GOT3 (cell line): ENCODE results near the gene RFX8.
"Not testable (repeated sequence)": the region's sequence is repeated elsewhere in the genome, so short reads cannot be mapped to it uniquely, and the experiment has no call there.

ENCODE experiments used
- DNase-seq: peaks from one replicate; lab custom pipeline; 2025; ENCODE audit warnings: mixed read lengths; lab: John Stamatoyannopoulos, UW

The RFX8 gene

GRCh38 chr2:101440127-101440738 is 34.7 kb downstream of the RFX8 start:
- no peak for DNase-seq

DNA sequence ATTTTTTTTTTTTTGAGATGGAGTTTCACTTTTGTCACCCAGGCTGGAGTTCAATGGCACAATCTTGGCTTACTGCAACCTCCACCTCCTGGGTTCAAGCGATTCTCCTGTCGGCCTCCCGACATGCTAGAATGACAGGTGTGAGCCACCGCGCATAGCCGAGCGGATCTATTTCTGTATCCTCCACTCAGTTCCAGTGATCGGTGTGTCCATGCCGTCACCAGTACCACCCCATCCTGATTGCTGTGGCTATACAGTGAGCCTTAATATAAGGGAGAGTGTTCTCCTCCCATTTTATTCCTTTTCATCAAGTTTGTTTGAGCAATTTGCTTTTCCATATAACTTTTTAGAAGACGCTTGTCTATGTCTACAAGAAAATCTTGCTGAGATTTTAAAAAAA is 35.2 kb downstream of the RFX8 start:
- DNase-seq, result no peak

DNA sequence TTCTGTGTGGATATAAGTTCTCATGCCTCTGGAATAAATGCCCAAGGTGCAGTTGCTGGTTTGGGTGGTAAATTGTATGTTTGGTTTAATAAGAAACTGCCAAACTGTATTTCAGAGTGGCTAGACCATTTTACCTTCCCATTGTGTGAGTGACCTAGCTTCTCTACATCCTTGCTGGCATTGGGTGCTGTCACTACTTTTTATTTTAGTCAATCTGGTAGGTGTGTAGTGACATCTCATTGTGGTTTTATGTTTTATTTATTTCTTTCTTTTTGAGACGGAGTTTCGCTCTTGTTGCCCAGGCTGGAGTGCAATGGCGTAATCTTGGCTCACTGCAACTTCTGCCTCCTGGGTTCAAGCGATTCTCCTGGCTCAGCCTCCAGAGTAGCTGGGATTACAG is 36.4 kb downstream of the RFX8 start:
- DNase-seq, result not testable (repeated sequence)

- DNase-seq, result no peak
Observed at GRCh38 chr2:101435001-101435862, 39.7 kb downstream of the RFX8 start.

GRCh38 chr2:101433465-101433864 is 41.4 kb downstream of the RFX8 start:
- no peak for DNase-seq

DNA sequence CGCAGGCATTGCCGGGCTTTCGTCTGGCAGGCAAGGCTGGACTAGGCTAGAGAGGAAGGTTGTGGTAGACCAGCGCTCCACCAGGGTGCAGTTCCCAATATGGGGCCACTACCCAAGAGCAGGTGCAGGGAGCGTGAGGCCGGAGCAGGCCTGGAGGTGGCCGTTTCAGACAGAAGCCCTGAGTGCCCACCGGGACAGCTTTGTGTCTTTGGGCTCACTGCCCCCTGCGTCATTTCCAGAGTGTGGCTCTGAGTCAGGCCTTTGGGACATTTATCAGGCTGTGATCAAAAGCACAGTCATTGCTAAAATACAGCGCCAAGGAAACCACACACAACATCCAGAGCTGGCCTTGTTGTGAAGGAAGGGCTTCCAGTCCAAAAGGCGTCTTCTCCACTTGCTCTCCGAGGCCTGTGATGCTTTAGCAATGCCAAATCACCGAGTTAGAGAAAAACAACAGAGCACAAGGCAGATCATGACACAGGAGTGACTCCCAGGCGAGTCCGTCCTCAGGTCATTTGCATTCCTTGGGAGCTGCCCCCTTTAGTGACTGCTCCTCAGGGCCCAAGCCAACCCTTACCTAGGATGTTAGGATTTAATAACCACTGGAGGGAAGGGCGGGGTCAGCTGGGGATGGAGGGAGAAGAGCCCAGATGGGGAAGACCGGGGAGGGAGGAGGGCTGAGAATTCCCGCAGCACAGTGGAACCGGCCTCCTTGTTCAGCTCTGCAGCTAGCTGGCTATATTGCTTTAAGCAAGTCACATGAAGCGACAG is 42.3 kb downstream of the RFX8 start:
- DNase-seq, result no peak

DNA sequence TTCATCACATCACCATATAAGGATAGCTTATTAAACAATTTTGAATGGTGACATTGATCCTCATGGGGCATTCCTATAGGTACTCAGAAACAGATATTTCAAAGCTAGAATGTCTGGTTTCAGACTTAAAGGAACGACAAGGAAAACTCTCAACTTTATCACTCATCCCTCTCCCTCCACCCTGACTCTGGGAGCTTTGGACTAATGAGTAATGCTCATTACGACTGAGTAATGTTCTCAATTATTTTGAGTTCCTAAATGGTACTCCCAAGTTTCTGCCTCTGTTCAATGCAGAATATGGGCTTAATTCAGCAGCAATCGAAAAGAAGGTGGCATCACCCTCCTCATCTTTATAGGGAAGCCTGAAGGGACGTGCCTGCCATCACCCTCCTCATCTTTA is 43.4 kb downstream of the RFX8 start:
- DNase-seq, result no peak

GRCh38 chr2:101430156-101430555 is 44.8 kb downstream of the RFX8 start:
- no peak for DNase-seq

- no peak for DNase-seq
Observed at GRCh38 chr2:101429453-101429852, 45.5 kb downstream of the RFX8 start.

- no peak for DNase-seq
Observed at GRCh38 chr2:101428422-101429176, 46.3 kb downstream of the RFX8 start.

DNA sequence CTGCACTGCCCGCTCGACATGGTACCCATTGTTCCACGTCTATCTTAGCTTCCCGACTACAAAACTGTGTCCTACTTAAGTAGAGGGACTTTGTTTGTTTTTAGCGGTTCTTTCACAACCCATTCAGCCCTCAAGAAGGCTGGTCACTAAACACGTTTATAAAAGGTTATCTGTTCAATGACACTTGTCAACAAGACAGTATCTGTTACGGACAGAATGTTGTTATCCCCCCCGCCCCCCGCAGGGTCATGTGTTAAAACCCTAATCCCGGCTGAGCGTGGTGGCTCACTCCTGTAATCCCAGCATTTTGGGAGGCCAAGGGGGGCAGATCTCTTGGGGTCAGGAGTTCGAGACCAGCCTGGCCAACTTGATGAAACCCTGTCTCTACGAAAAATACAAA is 47.2 kb downstream of the RFX8 start:
- DNase-seq, result no peak

DNA sequence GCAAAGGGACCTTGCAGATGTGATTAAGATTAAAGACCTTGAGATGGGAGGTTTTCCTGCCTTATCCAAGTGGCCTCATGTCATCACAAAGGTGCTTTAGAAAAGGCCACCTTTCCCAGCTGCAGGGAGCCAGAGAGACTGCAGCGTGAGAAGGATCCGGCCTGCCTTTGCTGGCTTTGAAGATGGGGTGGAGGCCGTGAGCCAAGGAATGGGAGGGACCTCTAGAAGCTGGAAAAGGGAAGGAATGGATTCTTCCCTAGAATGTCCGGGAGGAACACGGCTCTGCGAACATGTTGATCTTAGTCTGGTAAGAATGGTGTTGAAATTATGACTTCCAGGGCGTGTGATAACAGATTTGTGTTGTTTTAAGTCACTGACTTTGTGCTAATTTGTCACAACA is 47.7 kb downstream of the RFX8 start:
- no peak for DNase-seq

DNA sequence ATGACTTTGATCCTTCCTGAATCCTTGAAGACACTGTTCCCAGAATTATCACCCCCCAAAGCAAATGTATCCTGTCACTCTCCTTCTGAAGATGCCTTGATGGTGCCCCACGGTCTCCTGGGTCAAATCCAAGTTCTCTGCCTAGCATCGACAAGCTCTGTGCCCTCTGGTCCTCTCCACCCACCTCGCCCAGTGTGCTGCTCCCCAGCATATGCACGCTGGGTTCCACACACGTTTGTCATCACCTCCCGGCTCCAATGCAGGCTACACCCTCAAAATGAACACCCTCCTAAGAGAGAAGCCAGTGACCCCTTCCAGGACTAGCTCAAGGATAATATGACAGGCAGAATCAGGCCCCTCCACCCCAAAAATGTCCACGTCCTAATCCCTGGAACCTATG is 48.1 kb downstream of the RFX8 start:
- DNase-seq, result no peak

DNA sequence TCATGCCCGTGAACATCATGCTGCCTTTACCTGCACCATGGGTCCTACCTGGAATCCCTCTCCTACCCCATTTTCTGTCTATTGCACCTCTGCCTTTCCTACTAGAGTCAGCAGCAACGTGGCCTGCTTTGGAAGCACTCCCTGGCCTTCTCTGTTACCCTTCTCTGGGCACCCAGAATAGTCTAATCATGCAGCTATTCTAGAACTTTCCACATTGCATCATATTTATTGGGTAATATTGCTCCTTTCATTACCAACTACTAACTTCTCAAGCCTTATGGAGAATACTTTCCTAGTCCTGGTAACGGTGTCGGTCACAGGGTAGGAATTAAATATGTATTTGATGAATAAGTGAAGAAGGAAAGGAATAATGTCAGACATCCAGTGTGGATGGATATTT is 54.3 kb downstream of the RFX8 start:
- no peak for DNase-seq

DNA sequence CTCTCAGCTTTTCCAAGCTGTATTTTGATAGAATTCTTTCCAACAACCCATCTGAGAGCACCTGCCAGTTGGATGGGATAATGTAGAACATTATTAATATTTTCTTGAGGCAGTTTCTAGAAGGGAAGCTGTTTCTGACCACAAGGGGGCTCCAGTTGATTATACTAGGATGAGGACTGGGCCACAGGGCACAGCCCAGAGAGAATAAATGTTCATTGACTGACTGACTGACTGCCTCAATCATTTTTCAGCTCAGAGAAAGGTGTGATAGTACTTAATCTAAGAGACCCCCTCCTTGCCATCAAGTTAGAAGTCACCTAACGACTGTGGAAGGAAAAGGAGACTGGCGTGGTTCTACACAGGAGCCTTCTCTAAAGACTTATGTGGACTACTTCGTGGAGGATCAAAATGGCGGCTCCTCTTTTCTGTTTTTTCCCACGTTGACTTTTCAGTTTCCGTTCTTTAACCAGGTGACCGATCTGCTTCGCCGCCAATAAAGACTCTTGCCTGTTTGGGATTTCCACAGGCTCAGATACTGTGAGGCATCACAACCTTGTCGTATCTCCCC is 55.7 kb downstream of the RFX8 start:
- no peak for DNase-seq

- DNase-seq, result no peak
Observed at GRCh38 chr2:101418460-101419095, 56.3 kb downstream of the RFX8 start.

DNA sequence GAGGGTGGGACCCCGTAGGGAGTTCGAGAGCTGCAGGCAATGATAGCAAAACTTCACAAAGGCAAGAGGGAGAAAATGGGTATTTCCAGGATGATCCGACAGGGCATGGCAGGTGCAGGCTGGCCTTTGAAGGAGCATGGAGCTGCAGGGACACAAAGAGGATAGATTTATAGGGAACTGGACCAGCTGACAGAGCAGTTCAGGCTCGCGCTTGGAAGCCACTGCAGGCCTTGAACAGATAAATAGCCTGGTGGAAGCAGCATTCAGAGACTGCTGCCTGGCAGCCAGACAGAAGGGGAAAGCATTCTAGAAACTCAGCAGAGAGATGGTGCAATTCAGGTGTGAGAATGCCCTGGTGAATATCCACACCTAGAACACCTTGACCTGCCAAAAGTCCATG is 58.3 kb downstream of the RFX8 start:
- no peak for DNase-seq

GRCh38 chr2:101415884-101416283 is 59.0 kb downstream of the RFX8 start:
- no peak for DNase-seq

DNA sequence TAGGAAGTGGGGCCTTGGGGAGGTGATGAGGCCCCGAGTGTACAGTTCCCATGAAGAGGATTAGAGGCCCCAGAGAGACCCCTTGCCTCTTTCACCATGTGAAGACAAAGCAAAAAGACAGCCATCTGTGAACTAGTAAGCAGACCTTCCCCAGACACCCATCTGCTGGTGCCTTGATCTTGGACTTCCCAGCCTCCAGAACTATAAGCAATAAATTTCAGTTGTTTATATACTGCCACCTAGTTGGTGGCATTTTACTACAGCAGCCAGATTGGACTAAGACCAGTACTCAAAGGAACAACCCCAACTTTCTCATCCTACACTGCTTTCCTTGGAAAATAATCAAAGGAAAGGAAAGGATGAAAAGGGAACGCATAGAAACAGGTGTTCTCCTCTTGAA is 59.7 kb downstream of the RFX8 start:
- DNase-seq, result no peak

- no peak for DNase-seq
Observed at GRCh38 chr2:101412092-101412694, 62.7 kb downstream of the RFX8 start.

GRCh38 chr2:101410746-101411145 is 64.2 kb downstream of the RFX8 start:
- no peak for DNase-seq
